Smooth muscle cell (in vitro differentiated cells): ENCODE data around the gene SEPTIN6. TPM values are rescaled to one million over a fixed set of nuclear protein-coding genes. Genes with fewer than 3 reads are reported as not detected.
A peak's percentile ranks its signal among the peaks of the same experiment; 100 is the strongest.

Experiments used
- microRNA counts: library from miRNA; unstranded; fragments of <30 nt; microRNA quantifications from one replicate; lab custom pipeline; 2016
- microRNA-seq: library from miRNA; unstranded; fragments of <30 nt; microRNA quantifications from one replicate; pipeline ENCODE4, GENCODE V29; 2016; ENCODE audit warnings: borderline number of aligned reads
- polyA plus RNA-seq: library from polyadenylated mRNA; unstranded; fragments of >200 nt; fragmentation: Nextera tagmentation; extraction: Ambion mirVana; gene quantifications from 2 replicates; pipeline ENCODE4 v1.2.1, GENCODE V29; 2016
- small RNA-seq: library from RNA; depleted of rRNA; stranded (forward); fragments of <200 nt; gene quantifications from one replicate; pipeline ENCODE3, GENCODE V24; 2014
- total RNA-seq: library from RNA; depleted of rRNA; stranded (reverse); fragments of >200 nt; gene quantifications from 2 replicates; pipeline ENCODE4 v1.2.3, GENCODE V29; 2014

SEPTIN6 gene
- total and polyA plus RNA-seq, 2 experiments from 2014 or later: 58.1 to 58.4 TPM

MicroRNA genes within 50 kb of the gene (microRNA counts, 767-probe panel; counts per million panel counts)
- microRNA hsa-miR-766-3p (lab: Ali Mortazavi, UCI): 183 counts per million

Small RNA genes lying within 50 kb of the gene (microRNA-seq; reads per million reads assigned to microRNA genes)
- 243 reads per million, percentile 66 among the genes with 10 or more reads in this experiment for gene MIR766

Small RNA genes lying within 50 kb of the gene (small RNA-seq; reads per million reads assigned to genes)
- 30.2 reads per million, percentile 93 among the genes with 10 or more reads in this experiment for gene MIR766

Other genes with a start within 250 kb of the SEPTIN6 start
- 126 and 155 TPM in 2 replicates for gene SLC25A5, start 224.7 kb downstream of the SEPTIN6 start, total RNA-seq
- 112 and 116 TPM in 2 replicates for gene SLC25A5, start 224.7 kb downstream of the SEPTIN6 start, polyA plus RNA-seq
- 20.6 and 25.1 TPM in 2 replicates for gene STEEP1, start 127.8 kb downstream of the SEPTIN6 start, total RNA-seq
- 8.1 and 9.8 TPM in 2 replicates for gene STEEP1, start 127.8 kb downstream of the SEPTIN6 start, polyA plus RNA-seq
- 76.0 and 76.7 TPM in 2 replicates for gene UBE2A, start 118.6 kb downstream of the SEPTIN6 start, total RNA-seq
- gene UBE2A, start 118.6 kb downstream of the SEPTIN6 start, polyA plus RNA-seq: 86.4 and 101 TPM in 2 replicates
- 5.6 and 8.0 TPM in 2 replicates for gene NKRF, start 86.7 kb downstream of the SEPTIN6 start, total RNA-seq
- gene NKRF, start 86.7 kb downstream of the SEPTIN6 start, polyA plus RNA-seq: 2.4 and 4.0 TPM in 2 replicates
- gene SOWAHD, start 65.4 kb upstream of the SEPTIN6 start, total RNA-seq: not detected in 2 replicates
- gene SOWAHD, start 65.4 kb upstream of the SEPTIN6 start, polyA plus RNA-seq: 0.33 TPM in 1 of 2 replicates, not detected in the other
- 4,715 and 4,767 TPM in 2 replicates for gene RPL39, start 98.5 kb upstream of the SEPTIN6 start, total RNA-seq
- 764 and 823 TPM in 2 replicates for gene RPL39, start 98.5 kb upstream of the SEPTIN6 start, polyA plus RNA-seq
- 2.8 and 3.7 TPM in 2 replicates for gene UPF3B, start 159.8 kb upstream of the SEPTIN6 start, total RNA-seq
- 7.9 and 13.0 TPM in 2 replicates for gene UPF3B, start 159.8 kb upstream of the SEPTIN6 start, polyA plus RNA-seq
- gene RNF113A, start 178.6 kb upstream of the SEPTIN6 start, total RNA-seq: 16.9 and 25.7 TPM in 2 replicates
- gene RNF113A, start 178.6 kb upstream of the SEPTIN6 start, polyA plus RNA-seq: 19.0 and 19.7 TPM in 2 replicates
- gene NDUFA1, start 178.7 kb upstream of the SEPTIN6 start, total RNA-seq: 76.4 and 95.9 TPM in 2 replicates
- 282 and 313 TPM in 2 replicates for gene NDUFA1, start 178.7 kb upstream of the SEPTIN6 start, polyA plus RNA-seq
- not detected in 2 replicates for gene AKAP14, start 202.7 kb upstream of the SEPTIN6 start, total RNA-seq
- 0.40 and 2.1 TPM in 2 replicates for gene AKAP14, start 202.7 kb upstream of the SEPTIN6 start, polyA plus RNA-seq